HG02798 (cell line): ENCODE measurements around the gene NEK4.
"Not testable (repeated sequence)": the region's sequence is repeated elsewhere in the genome, so short reads cannot be mapped to it uniquely, and the experiment has no call there.

Experiments used
- ATAC-seq: cut with Tn5 transposase; IDR thresholded peaks from one replicate; pipeline ENCODE4 v1.9.1; 2021; ENCODE audit warnings: mild to moderate bottlenecking; ENCODE audit not compliant: unreplicated experiment, poor library complexity

NEK4 gene

DNA sequence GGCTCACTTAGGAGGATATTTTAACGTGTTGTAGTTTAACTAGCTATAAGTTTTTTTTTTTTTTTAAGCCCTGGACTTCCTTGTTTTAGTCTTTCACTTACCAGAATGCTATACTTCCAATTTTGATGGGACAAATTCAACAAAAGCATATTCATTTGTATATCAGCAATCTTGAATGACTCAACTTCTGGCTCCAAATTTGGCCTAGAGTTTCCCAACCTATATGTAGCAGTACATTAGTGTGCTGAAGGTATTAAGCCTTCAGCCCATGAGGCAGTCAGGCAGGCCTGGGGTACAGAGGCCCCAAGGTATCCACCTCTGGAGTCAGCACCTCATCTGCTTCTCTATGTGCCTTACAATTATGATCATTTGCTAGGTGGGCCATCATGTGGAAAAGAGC, 90.9 kb downstream of the NEK4 start:
- no peak for ATAC-seq

DNA sequence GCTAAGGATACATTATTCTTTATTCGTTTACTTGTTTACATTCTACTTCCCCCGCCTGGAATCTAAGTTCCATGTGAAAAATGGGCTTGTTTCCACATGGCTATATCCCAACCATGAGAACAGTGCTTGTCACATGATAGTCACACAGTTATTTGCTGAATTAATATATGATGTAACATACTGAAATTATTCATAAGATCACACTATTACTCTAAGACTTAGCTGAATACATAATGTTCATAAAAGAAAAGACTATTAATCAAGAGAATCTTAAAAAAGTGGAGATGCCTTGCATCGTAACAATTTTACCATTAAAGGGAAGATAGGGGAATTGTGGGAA, 91.6 kb downstream of the NEK4 start:
- no peak for ATAC-seq

DNA sequence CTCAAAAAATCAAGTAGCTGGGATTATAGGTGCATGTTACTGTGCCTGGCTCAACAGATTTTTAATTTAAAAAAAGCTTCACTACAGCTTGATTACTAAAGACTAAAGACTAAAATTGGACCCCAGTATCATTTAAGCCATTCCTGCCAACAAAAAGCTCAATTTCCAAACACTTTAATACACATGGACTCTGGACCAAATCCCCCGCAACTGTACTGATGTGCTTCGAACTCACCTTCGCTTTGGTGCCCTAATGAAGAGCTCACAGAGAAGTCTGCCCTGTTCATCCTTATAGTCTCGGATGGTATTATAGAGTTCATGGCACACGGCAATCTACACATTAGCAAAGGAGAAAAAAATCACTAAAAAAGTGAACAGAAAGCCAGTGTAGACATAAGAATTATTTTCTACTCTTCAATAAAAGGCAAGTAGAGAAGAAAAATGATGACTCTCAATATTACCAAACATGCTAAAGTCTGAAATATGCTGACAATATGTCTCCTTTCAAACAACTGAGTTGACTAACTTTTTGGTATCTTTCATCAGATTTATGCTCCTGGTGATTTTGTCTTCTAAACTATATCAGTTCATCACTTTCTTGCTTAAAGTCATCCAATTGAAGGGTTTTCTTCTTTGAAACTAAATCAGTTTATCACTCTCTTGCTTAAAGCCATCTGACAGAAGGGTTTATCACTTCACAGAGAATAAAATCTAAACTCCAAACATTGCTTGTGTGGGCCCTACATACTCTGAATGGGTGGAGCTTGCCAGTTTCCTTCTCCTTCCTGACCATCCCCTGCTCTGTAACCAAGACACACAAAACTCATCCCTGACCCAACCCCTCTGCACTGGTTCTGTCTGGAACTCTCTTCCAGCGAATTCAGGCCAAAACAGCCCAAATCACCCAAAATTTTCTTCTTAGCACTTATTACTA, 92.2 kb downstream of the NEK4 start:
- no peak for ATAC-seq

DNA sequence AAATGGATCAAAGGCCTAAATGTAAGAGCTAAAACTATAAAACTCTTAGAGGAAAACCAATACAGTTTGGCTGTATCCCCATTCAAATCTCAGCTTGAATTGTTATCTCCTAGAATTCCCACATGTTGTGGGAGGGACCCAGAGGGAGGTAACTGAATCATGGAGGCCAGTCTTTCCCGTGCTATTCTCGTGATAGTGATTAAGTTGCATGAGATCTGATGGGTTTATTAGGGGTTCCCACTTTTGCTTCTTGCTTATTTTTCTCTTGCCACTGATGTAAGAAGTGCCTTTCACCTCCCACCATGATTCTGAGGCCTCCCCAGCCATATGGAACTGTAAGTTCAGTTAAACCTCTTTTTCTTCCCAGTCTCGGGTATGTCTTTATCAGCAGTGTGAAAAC, 94.5 kb downstream of the NEK4 start:
- ATAC-seq = not testable (repeated sequence)

DNA sequence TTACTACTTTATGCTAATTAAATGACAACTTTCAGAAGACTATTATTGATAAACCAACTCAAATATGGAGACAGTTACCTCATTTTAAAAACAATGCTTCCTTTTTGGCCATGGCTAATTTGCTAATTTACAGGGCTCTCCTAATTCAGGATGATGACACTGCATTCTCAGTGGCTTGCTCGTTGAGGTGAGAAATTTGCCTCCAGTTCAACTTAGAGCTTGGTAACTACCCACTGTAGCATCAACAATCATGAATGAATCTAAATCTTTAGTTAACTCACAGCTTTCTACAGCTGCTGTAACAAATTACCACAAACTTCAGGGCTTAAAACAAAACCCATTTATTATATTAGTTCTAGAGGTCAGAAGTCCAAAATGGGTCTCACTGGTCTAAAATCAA, 99.1 kb downstream of the NEK4 start:
- ATAC-seq = no peak

DNA sequence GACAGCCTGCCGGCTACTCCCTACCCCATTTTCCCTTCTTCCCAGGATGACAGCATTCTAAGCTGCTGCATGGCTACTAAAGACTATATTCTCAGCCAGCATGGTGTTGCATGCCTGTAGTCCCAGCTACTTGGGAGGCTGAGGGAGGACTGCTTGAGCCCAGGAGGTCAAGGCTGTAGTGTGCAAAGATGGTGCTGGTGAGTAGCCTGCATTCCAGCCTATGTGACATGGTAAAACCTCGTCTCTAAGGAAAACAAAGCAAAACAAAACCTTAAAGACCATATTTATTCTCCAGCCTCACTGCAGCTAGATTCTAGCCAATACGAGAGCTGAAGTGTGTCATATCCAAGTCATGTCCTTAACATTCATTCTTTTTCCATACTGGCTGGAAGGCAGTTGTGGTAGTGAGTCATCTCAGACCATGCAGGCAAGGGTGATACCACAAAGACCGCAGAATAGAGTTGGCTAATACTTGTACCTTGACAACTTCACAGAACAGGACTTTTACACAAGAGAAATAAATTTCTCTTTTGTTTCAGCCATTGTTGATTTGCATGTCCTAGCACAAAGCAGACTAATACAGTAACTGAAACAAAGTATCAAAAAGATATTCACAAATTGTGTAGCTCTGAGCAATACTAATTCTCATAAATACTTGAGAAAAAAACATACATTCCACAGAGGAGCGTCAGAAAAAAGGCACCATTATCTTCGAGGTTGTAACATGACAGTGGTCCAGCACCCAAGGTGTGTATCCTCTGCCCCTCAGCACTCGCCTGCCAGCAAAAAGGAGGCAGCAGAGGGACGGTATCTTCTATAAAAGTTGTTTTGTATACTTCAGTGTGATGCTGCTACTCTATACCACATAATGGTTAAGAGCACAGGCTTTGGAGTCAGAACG, 99.9 kb downstream of the NEK4 start:
- ATAC-seq = peak; percentile 89

DNA sequence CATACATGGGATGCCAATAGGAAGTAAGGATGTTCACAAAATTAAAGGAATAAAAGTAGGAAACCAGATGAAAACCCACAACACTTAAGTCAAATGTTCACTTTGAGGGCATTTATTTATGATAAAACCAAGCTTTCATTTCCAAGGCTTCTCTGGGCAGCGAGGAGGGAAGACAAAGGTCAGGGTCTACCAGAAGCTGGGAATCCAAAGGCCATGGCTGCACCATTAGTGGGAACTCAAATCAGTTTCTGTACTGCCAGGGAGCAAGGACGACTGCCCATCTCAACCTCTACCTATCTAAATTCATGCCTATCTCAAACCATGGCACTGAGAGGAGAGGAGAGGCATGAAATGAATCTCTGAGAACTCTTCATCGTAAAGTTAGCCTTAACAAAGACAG, 107.6 kb downstream of the NEK4 start:
- ATAC-seq = no peak

DNA sequence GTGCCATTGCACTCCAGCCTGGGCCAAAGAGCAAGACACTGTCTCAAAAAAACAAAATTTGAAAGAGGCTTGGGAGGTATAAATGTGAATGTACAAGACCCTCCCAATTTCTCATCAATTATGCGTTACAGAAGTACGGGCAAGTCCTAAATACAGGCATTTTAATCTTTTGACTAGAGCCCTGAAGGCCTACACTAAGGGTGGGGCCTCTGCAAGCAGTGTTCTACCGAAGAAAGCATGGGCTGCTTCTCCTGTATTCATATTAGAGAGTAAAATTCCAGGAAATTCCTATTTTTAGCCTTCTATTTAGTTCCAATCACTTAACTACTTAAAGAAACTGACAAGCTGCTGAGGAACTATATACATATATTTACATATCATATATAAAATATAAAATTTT, 110.7 kb downstream of the NEK4 start:
- no peak for ATAC-seq
